ENCODE results near the gene C5orf24.
A peak's percentile ranks its signal among the peaks of the same experiment; 100 is the strongest.

Gene C5orf24

DNA sequence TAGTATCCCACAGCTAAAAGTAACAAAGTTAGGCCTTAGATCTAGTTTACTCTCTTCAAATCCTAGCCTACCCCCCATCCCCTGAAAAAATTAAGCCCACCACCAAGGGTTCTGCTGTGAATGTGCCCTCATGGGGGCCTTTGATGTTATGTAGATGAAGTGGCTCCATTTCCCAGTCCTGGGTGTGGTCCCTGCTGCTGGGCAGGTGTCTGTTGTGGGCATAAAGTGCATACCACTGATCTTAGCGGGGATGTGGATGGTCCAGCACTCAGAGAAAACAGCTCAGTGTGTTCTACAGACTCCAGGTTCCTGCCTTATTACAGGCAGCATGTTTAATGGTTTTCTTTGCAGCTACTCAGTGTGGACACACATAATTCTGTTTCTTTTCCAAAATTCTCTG, 61.0 kb downstream of the C5orf24 start:
- Histone ChIP-seq H3K4me3 (ENCODE audit: low read length) (peak overlapping the region; percentile 94), H3K9me2 (replicated peaks; ENCODE audit: control insufficient read depth, low read length) (no peaks in the 10 kb centered on the region), H3K27me3 (ENCODE audit: control insufficient read depth, low read length) (no peaks in the 10 kb centered on the region), H4K20me1 (ENCODE audit: control insufficient read depth, insufficient read depth, low read depth, low read length) (no peaks in the 10 kb centered on the region), H3K79me2 (ENCODE audit: control insufficient read depth, low read length) (peaks cover 32% of the 10 kb centered on the region), H3F3A (ENCODE audit: control insufficient read depth, insufficient read depth) (peaks cover 21% of the 10 kb centered on the region), H3K4me1 (ENCODE audit: control insufficient read depth, low read length) (peaks cover 34% of the 10 kb centered on the region), H3K27ac (ENCODE audit: low read depth, low read length) (peak overlapping the region; percentile 94; the same call in 1 of the 2 replicates), H3K36me3 (ENCODE audit: control insufficient read depth, low read length) (peaks cover 48% of the 10 kb centered on the region), H3K4me2 (ENCODE audit: low read length) (peak overlapping the region; percentile 90), H3K9me3 (ENCODE audit: control insufficient read depth, insufficient read depth, low read length) (no peaks in the 10 kb centered on the region)
- TF ChIP-seq, protein P1, sequence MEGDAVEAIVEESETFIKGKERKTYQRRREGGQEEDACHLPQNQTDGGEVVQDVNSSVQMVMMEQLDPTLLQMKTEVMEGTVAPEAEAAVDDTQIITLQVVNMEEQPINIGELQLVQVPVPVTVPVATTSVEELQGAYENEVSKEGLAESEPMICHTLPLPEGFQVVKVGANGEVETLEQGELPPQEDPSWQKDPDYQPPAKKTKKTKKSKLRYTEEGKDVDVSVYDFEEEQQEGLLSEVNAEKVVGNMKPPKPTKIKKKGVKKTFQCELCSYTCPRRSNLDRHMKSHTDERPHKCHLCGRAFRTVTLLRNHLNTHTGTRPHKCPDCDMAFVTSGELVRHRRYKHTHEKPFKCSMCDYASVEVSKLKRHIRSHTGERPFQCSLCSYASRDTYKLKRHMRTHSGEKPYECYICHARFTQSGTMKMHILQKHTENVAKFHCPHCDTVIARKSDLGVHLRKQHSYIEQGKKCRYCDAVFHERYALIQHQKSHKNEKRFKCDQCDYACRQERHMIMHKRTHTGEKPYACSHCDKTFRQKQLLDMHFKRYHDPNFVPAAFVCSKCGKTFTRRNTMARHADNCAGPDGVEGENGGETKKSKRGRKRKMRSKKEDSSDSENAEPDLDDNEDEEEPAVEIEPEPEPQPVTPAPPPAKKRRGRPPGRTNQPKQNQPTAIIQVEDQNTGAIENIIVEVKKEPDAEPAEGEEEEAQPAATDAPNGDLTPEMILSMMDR (IDR thresholded peaks at IDR 0.05; ENCODE audit: low read depth, low read length, poor library complexity, severe bottlenecking), result no peak
- no peak for TF ChIP-seq EZH2phosphoT487 (IDR thresholded peaks at IDR 0.05; ENCODE audit: borderline replicate concordance, low read length)

All from DOHH2 (cell line).